ENCODE measurements around the gene PCNX2.

PCNX2 gene

GRCh38 chr1:233295975-233296322, 424 bp upstream of the PCNX2 start:
- DNase-seq (ENCODE audit: low read depth): no peak
- peak overlapping the region; percentile 76 for H3K4me3 ChIP-seq (ENCODE audit: low read length)
- TF ChIP-seq, protein P1, sequence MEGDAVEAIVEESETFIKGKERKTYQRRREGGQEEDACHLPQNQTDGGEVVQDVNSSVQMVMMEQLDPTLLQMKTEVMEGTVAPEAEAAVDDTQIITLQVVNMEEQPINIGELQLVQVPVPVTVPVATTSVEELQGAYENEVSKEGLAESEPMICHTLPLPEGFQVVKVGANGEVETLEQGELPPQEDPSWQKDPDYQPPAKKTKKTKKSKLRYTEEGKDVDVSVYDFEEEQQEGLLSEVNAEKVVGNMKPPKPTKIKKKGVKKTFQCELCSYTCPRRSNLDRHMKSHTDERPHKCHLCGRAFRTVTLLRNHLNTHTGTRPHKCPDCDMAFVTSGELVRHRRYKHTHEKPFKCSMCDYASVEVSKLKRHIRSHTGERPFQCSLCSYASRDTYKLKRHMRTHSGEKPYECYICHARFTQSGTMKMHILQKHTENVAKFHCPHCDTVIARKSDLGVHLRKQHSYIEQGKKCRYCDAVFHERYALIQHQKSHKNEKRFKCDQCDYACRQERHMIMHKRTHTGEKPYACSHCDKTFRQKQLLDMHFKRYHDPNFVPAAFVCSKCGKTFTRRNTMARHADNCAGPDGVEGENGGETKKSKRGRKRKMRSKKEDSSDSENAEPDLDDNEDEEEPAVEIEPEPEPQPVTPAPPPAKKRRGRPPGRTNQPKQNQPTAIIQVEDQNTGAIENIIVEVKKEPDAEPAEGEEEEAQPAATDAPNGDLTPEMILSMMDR (IDR thresholded peaks at IDR 0.05; ENCODE audit: insufficient read depth, low read depth, low read length, missing control alignments): no peak

DNA sequence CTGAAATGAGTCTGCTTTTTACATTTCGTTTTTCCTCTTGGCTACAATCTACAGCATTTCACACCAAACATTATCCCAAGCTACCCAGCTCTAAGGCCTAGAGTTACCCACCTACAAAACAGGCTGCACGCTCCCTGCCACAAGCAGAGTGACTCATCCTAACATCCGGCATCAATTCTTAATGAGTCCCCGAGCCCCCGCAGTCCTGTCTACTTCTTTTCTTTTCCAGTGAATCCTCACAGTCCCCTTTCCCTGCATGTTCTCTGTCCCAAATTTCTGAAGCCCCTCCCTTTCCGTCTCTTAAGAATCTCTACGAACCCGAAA, 650 bp downstream of the PCNX2 start:
- DNase-seq (ENCODE audit: low read depth): peak; percentile 74
- peak overlapping the region; percentile 76 for H3K4me3 ChIP-seq (ENCODE audit: low read length)
- TF ChIP-seq, protein P1 (IDR thresholded peaks at IDR 0.05; ENCODE audit: insufficient read depth, low read depth, low read length, missing control alignments): no peak

DNA sequence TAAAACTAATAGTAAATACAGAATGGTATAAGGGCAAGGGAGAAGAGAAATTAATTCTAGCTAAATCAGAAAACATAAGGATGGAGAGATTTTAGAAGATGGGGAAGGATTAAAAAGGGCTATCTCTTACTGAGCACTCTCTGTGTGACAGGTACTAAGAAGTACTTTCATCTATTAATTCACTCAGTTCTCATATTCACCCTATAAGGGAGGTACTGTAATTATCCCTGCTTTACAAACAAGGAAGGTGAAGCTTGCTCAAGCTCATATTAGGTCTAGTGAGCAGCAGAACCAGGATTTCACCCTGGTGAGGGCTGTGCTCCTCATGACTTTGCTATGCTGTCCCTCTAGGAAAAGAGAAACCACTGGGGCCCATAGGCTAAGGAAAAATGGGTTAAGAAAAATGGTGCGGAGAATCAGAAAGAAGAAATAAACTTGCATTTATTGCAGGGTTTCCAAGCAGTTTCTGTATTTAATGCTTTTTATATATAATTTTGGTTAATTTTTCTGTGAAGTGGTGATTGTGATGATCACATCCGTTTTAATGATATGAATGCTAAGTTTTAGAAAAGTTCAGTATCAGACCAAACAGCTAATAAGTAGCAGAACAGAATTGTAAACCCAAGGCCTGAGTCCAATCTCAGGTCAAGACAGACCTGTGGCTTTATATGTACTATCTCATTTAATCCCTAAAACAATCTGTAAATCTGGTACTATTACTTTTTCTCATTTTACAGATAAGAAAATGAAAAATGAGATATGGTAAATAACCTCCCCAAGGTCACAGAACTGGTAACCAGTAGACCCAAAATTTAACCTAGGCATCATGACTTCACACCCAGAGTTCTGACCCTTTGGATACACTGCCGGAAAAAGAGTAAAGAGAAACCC, 1.7 kb downstream of the PCNX2 start:
- TF ChIP-seq, protein P1 (IDR thresholded peaks at IDR 0.05; ENCODE audit: insufficient read depth, low read depth, low read length, missing control alignments): no peak
- no peak overlapping the region for H3K4me3 ChIP-seq (ENCODE audit: low read length)

DNA sequence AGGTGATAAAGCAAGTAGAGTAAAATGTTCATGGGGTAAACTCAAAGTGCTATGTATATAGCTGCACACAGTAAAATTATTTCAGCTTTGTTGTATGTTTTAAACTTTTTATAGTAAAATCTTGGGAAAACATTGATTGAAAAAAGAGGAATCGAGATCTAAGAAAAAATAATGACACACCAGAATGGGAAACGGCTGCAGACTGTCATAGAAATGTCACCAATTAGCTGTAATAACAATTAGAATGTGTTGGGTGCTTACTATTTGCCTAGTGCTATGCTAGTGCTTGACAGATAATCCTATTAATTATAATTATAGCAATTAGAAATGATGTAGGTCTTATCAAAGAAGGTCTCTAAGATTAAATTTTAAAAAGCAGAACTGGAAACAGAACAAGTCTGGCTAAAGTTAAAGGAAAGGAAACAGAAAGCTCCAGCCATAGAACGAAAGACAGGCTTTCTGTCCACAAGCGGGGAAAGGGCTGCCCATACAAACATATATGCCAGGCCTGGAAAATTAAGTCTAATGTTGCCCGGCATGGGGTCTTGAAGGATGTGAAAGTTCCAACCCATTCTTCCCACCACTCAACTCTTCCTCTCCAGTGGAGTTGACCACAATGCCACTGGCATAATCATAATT, 5.0 kb downstream of the PCNX2 start:
- TF ChIP-seq, protein P1 (IDR thresholded peaks at IDR 0.05; ENCODE audit: insufficient read depth, low read depth, low read length, missing control alignments): no peak
- H3K4me3 ChIP-seq (ENCODE audit: low read length): no peak overlapping the region
- no peak for DNase-seq (ENCODE audit: low read depth)

More for the DNA sequence above, 1.7 kb downstream of the PCNX2 start:
- DNase-seq (ENCODE audit: low read depth): peak; percentile 43

DNA sequence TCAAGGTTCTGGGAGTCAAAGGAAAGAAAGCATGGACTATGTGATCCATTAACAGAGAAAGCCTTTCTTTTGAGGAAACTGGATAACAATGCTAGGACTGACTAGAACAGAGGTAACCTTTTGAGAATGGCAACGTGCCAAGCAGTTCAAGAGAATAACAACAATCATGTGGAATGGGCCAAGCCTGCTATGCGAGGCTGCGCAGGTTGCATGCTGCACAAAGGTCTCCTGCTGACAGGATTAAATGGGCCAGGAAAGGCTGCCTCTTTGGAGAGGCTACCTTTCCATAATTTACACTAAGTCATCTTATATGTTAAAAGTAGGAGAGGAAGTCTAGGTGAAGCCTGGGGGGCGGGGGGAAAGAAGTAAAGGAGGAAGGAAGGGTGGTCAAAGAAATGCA, 5.8 kb downstream of the PCNX2 start:
- no peak overlapping the region for H3K4me3 ChIP-seq (ENCODE audit: low read length)
- TF ChIP-seq, protein P1 (IDR thresholded peaks at IDR 0.05; ENCODE audit: insufficient read depth, low read depth, low read length, missing control alignments): no peak
- DNase-seq (ENCODE audit: low read depth): no peak

- H3K4me3 ChIP-seq (ENCODE audit: low read length): no peak overlapping the region
- TF ChIP-seq, protein P1 (IDR thresholded peaks at IDR 0.05; ENCODE audit: insufficient read depth, low read depth, low read length, missing control alignments): no peak
- no peak for DNase-seq (ENCODE audit: low read depth)
Observed at GRCh38 chr1:233282582-233282886, 13.0 kb downstream of the PCNX2 start.

All from epithelial cell of esophagus (primary cell).